Uterus (tissue), 4 donors: ENCODE results near the gene GOSR2. TPM values are rescaled to one million over a fixed set of nuclear protein-coding genes. Genes with fewer than 3 reads are reported as not detected.

ENCODE experiments used
- DNase-seq, 2 donors: peaks; one replicate each; pipeline ENCODE4 v3.0.0-alpha.2; 2019 to 2020
- H3K27ac ChIP-seq, 2 donors: fragments of 200-600 bp; sonication (generic); 1 replicate in 1 of 2; 2 replicates in 1 of 2; pipeline ENCODE4 v1.5.1; 2016 to 2018
- H3K27me3 ChIP-seq, 2 donors: fragments of 200-600 bp; sonication (generic); one replicate each; pipeline ENCODE4 v1.5.1; 2018 to 2019; ENCODE audit warnings: control low read depth in 1 of 2
- H3K36me3 ChIP-seq, 2 donors: fragments of 200-600 bp; sonication (generic); one replicate each; pipeline ENCODE4 v1.5.1; 2019; ENCODE audit warnings: control low read depth in 1 of 2
- H3K4me1 ChIP-seq, 2 donors: fragments of 200-600 bp; sonication (generic); one replicate each; pipeline ENCODE4 v1.5.1; 2018 to 2019; ENCODE audit warnings: control low read depth in 1 of 2
- H3K4me3 ChIP-seq, 2 donors: fragments of 200-600 bp; sonication (generic); 1 replicate in 1 of 2; 2 replicates in 1 of 2; pipeline ENCODE4 v1.5.1; 2018 to 2019; ENCODE audit warnings: mild to moderate bottlenecking in 1 of 2
- H3K9me3 ChIP-seq, 2 donors: fragments of 200-600 bp; sonication (generic); one replicate each; pipeline ENCODE4 v1.5.1; 2019; ENCODE audit warnings: control low read depth in 1 of 2
- CTCF ChIP-seq, 4 experiments: fragments of 200-600 bp in 2 of 4; fragments of 450-650 bp in 2 of 4; sonication (generic) in 2 of 4; IDR thresholded peaks; one replicate each; pipeline ENCODE4 v1.5.1; 2016 to 2019; ENCODE audit warnings: antibody characterized with exemption in 4 of 4, mild to moderate bottlenecking in 2 of 4, moderate library complexity in 1 of 4
- POLR2A ChIP-seq, 2 donors: fragments of 450-650 bp; IDR thresholded peaks; one replicate each; pipeline ENCODE4 v1.6.1; 2016; ENCODE audit warnings: antibody characterized with exemption in 2 of 2, mild to moderate bottlenecking in 1 of 2, moderate library complexity in 1 of 2
- intact Hi-C: fragments of 100-400 bp; cut with DNase I; formaldehyde crosslinking; loops from one replicate; pipeline ENCODE4 v1.15.1; 2023; ENCODE audit warnings: low total_unique reads
- total RNA-seq, 4 donors: library from RNA; depleted of rRNA in 3 of 4; stranded (reverse); fragments of >200 nt in 3 of 4; gene quantifications; one replicate each; pipeline versions ENCODE4 v1.1.0 to v1.2.4, GENCODE V29; 2014 to 2023
- donor health status: DM: yes; HTN: yes; CAD: no.

GOSR2 gene
- total RNA-seq, 4 donors from 2014 or later: 66.9 to 90.5 (median 77.2) TPM

GRCh38 chr17:46881015-46881414 is 41.9 kb upstream of the GOSR2 start:
- Histone ChIP-seq H3K4me3 (no peak overlapping the region), H3K36me3 (no peaks in the 10 kb centered on the region), H3K27ac (no peak overlapping the region), H3K27me3 (no peaks in the 10 kb centered on the region), H3K9me3 (no peaks in the 10 kb centered on the region), H3K4me1 (no peaks in the 10 kb centered on the region)
- TF ChIP-seq CTCF (IDR thresholded peaks at IDR 0.05): no peak
- TF ChIP-seq POLR2A (IDR thresholded peaks at IDR 0.05): no peak
- intact Hi-C loops: no loop called here
- no peak for DNase-seq

GRCh38 chr17:46882666-46883065 is 40.3 kb upstream of the GOSR2 start:
- H3K9me3 ChIP-seq: no peaks in the 10 kb centered on the region
- TF ChIP-seq POLR2A (IDR thresholded peaks at IDR 0.05): no peak
- TF ChIP-seq CTCF (IDR thresholded peaks at IDR 0.05): no peak
- DNase-seq: no peak
- H3K4me1 ChIP-seq: no peaks in the 10 kb centered on the region
- no peaks in the 10 kb centered on the region for H3K27me3 ChIP-seq
- H3K36me3 ChIP-seq: no peaks in the 10 kb centered on the region
- no peak overlapping the region for H3K27ac ChIP-seq
- no peak overlapping the region for H3K4me3 ChIP-seq
- intact Hi-C loops: no loop called here

- no peaks in the 10 kb centered on the region for H3K36me3 ChIP-seq
- H3K9me3 ChIP-seq: no peaks in the 10 kb centered on the region
- no peak overlapping the region for H3K4me3 ChIP-seq
- no peak for TF ChIP-seq CTCF (IDR thresholded peaks at IDR 0.05)
- no peak for TF ChIP-seq POLR2A (IDR thresholded peaks at IDR 0.05)
- intact Hi-C loops: no loop called here
- H3K4me1 ChIP-seq: no peaks in the 10 kb centered on the region
- no peak for DNase-seq
- H3K27me3 ChIP-seq: no peaks in the 10 kb centered on the region
- no peak overlapping the region for H3K27ac ChIP-seq
Observed at GRCh38 chr17:46883871-46884520, 39.0 kb upstream of the GOSR2 start.

- no peaks in the 10 kb centered on the region for H3K27me3 ChIP-seq
- DNase-seq: no peak
- no peak overlapping the region for H3K4me3 ChIP-seq
- no peaks in the 10 kb centered on the region for H3K4me1 ChIP-seq
- H3K27ac ChIP-seq: no peak overlapping the region
- intact Hi-C loops: no loop called here
- no peaks in the 10 kb centered on the region for H3K36me3 ChIP-seq
- TF ChIP-seq POLR2A (IDR thresholded peaks at IDR 0.05): no peak
- no peak for TF ChIP-seq CTCF (IDR thresholded peaks at IDR 0.05)
- no peaks in the 10 kb centered on the region for H3K9me3 ChIP-seq
Observed at GRCh38 chr17:46884552-46884951, 38.4 kb upstream of the GOSR2 start.

- Histone ChIP-seq H3K27ac (no peak overlapping the region), H3K4me1 (no peaks in the 10 kb centered on the region), H3K36me3 (no peaks in the 10 kb centered on the region), H3K27me3 (no peaks in the 10 kb centered on the region), H3K4me3 (no peak overlapping the region), H3K9me3 (no peaks in the 10 kb centered on the region)
- TF ChIP-seq CTCF (IDR thresholded peaks at IDR 0.05) (no peak), POLR2A (IDR thresholded peaks at IDR 0.05) (no peak)
- no peak for DNase-seq
- intact Hi-C loops: no loop called here
Observed at GRCh38 chr17:46885415-46886309, 37.3 kb upstream of the GOSR2 start.
